AG04449 (cell line): Measurements from ENCODE around the gene HAPSTR1.

Experiments
- CTCF ChIA-PET: fragments of 350-600 bp; formaldehyde crosslinking; extraction: SDS; loops from one replicate; lab custom pipeline; 2021; ENCODE audit warnings: antibody characterized with exemption; lab: Yijun Ruan, JAX
- POLR2A ChIA-PET: fragments of 400-600, 350-600 bp; formaldehyde crosslinking; extraction: SDS; loops from one replicate; lab custom pipeline; 2020; ENCODE audit warnings: antibody characterized with exemption, inconsistent platforms; lab: Yijun Ruan, JAX
- DNase-seq: peaks from one replicate; pipeline ENCODE4 v3.0.0-alpha.2; 2010; ENCODE audit warnings: low read depth, low spot score
- H3K4me3 ChIP-seq: 2 replicates; pipeline ENCODE4 v1.5.1; 2011; ENCODE audit warnings: low read depth, mild to moderate bottlenecking, control low read depth, low read length
- CTCF ChIP-seq: IDR thresholded peaks from one replicate; pipeline ENCODE4 v1.5.1; 2011; ENCODE audit warnings: mild to moderate bottlenecking, moderate library complexity, low read length, control low read depth, inconsistent platforms; ENCODE audit not compliant: insufficient read depth; ENCODE audit errors: missing control alignments

The HAPSTR1 gene

DNA sequence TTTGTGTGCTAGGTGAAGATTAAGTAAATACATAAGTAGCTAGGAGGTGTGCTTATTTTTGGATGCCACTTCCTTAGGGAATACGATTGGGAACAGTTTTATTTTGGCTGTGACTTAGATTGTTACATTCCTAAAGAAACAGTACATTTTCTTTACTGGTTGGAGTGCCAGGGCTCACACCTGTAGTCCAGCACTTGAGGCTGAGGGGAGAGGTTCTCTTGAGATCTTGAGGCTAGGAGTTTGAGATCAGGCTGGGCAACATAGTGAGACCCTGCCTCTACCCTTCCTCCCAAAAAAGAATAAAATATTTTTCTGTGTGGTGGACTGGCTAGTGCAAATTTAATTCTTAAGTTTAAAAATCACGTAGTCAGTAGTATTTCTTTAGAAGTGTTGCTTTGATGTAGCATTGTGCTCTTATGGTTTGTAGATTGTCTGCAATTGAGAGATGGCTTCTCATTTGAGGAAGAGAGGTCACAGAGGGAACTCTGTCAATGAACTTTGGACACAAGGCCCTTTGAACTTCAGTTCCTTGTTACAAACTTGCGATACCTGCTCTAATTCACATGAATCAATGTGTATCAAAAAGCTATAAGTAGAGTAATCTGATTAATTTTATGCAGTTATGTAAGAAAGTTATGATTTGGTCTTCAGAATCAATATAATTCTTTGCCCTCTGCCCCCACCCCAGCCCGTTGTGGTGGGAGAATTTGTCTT is 7.1 kb downstream of the HAPSTR1 start:
- no peak overlapping the region for H3K4me3 ChIP-seq
- CTCF ChIA-PET: interaction anchor here (1.2 to 3.1 kb wide), 2 partner anchors 12 to 36 kb away, joined by 3 to 10 read pairs; no protein-coding TSS in a partner anchor
- POLR2A ChIA-PET: interaction anchor here (0.6 kb wide), 1 partner anchor 8 kb away, joined by 4 read pairs; no protein-coding TSS in a partner anchor
- TF ChIP-seq CTCF: no peak
- DNase-seq: no peak

DNA sequence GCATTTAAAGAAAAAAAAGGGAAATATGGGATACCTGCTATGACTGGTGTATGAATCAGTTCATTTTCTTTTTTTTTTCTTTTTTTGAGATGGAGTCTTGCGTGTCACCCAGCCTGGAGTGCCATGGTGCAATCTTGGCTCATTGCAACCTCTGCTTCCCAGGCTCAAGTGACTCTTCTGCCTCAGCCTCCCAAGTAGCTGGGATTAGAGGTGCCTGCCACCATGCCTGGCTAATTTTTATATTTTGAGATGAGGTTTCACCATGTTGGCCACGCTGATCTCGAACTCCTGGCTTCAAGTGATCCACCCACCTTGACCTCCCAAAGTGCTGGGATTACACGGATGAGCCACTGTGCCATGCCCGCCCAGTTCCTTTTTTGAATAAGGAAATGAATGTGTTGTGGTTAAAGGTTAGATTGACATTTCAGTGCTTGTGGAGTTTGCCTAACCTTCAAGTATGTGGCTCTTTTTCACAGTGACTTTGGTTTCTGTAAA is 7.7 kb downstream of the HAPSTR1 start:
- TF ChIP-seq CTCF: no peak
- ChIA-PET POLR2A (interaction anchor here (0.6 to 4.6 kb wide), 2 partner anchors 7 to 9 kb away, joined by 4 to 32 read pairs; partner anchors contain the start of gene HAPSTR1), CTCF (interaction anchor here (0.7 to 3.1 kb wide), 2 partner anchors 11 to 38 kb away, joined by 3 to 10 read pairs; no protein-coding TSS in a partner anchor)
- DNase-seq: no peak
- H3K4me3 ChIP-seq: no peak overlapping the region

- peak; percentile 83 for DNase-seq
Measured at GRCh38 chr16:9102379-9102778, 10.9 kb downstream of the HAPSTR1 start.

DNA sequence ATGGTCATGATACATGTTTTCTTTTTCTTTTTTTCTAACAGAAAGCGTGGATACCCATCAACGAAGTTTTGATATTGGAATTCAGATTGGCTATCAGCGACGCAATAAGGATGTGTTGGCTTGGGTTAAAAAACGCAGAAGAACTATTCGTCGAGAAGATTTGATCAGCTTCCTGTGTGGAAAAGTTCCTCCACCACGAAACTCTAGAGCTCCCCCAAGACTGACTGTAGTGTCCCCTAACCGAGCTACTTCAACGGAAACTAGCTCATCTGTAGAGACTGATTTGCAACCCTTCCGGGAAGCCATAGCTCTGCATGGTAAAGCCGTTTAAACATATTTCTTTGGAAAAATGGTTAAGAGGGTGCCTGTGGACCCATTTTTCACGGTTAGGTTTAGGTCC is 11.5 kb downstream of the HAPSTR1 start:
- DNase-seq: no peak
- ChIA-PET POLR2A (interaction anchor here (0.6 to 4.6 kb wide), 5 partner anchors 7 to 36 kb away, joined by 3 to 32 read pairs (median 3); partner anchors contain the start of gene HAPSTR1), CTCF (interaction anchor here (0.8 to 2.0 kb wide), 6 partner anchors 8 to 222 kb away, joined by 3 to 5 read pairs (median 3); no protein-coding TSS in a partner anchor)

More at GRCh38 chr16:9102379-9102778, 10.9 kb downstream of the HAPSTR1 start:
- ChIA-PET POLR2A (interaction anchor here (0.6 to 4.6 kb wide), 5 partner anchors 8 to 94 kb away, joined by 3 to 32 read pairs (median 4); partner anchors contain the start of gene HAPSTR1), CTCF (interaction anchor here (0.6 to 2.0 kb wide), 6 partner anchors 8 to 222 kb away, joined by 3 to 5 read pairs (median 3); no protein-coding TSS in a partner anchor)
- TF ChIP-seq CTCF: no peak
- no peak overlapping the region for H3K4me3 ChIP-seq

GRCh38 chr16:9103546-9103945 is 12.1 kb downstream of the HAPSTR1 start:
- CTCF ChIA-PET: interaction anchor here (1.0 kb wide), 1 partner anchor 24 kb away, joined by 3 read pairs; no protein-coding TSS in a partner anchor

More for the DNA sequence above, 11.5 kb downstream of the HAPSTR1 start:
- no peak for TF ChIP-seq CTCF
- H3K4me3 ChIP-seq: no peak overlapping the region

More at GRCh38 chr16:9103546-9103945, 12.1 kb downstream of the HAPSTR1 start:
- no peak overlapping the region for H3K4me3 ChIP-seq
- POLR2A ChIA-PET: interaction anchor here (0.6 to 4.6 kb wide), 3 partner anchors 9 to 36 kb away, joined by 3 to 32 read pairs (median 3); partner anchors contain the start of gene HAPSTR1
- TF ChIP-seq CTCF: no peak
- no peak for DNase-seq
